A549 treated with Mapracorat at 1 μM for 4 hours (cell line): ENCODE results near the gene XRCC1. TPM values are rescaled to one million over a fixed set of nuclear protein-coding genes. Genes with fewer than 3 reads are reported as not detected.

ENCODE experiments used
- total RNA-seq: library from RNA; stranded (reverse); fragments of 200-300 nt; extraction: Qiagen RNA extraction; gene quantifications from 5 replicates; pipeline ENCODE4 v1.2.3, GENCODE V29; 2022

XRCC1 gene, protein sequence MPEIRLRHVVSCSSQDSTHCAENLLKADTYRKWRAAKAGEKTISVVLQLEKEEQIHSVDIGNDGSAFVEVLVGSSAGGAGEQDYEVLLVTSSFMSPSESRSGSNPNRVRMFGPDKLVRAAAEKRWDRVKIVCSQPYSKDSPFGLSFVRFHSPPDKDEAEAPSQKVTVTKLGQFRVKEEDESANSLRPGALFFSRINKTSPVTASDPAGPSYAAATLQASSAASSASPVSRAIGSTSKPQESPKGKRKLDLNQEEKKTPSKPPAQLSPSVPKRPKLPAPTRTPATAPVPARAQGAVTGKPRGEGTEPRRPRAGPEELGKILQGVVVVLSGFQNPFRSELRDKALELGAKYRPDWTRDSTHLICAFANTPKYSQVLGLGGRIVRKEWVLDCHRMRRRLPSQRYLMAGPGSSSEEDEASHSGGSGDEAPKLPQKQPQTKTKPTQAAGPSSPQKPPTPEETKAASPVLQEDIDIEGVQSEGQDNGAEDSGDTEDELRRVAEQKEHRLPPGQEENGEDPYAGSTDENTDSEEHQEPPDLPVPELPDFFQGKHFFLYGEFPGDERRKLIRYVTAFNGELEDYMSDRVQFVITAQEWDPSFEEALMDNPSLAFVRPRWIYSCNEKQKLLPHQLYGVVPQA
- 26.0 to 29.6 TPM (median 27.9 TPM) in 5 replicates for total RNA-seq

DNA sequence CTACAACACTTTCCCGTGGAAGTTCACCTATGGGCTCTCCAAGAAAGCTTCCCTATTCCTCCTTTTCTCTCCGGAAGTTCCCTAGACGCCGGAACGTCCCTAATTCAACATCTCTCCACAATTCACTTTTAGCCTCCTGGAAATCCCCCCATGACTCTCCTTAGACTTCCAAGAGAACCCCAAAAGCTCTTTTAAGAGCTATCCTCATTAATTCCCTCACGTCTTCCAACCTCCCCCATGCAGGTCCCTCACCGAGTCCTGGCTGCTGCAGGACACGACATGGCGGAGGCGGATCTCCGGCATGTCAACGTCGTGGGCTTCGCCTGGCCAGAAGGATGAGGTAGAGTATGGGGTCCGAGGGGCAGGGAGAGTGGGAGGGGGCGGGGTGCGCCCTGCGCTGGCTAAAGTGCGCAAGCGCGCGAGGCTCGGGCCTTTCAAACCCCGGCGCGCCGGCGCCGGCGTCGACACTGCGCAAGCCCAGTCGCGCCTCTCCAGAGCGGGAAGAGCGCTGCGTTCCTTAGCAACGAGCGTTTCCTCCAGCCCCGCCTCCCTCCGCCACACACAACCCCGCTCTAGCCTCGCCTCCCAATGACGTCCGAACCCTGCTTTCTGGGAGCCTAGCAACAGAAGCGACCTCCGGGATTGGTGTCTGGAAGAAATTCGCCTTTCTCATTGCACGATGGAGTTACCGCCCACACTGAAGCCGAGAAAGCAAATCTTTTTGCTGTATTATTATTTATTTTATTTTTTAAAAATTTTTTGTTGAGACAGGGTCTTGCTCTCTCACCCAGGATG is at the start of gene XRCC1, which contains the start of gene PINLYP:
TSS of gene XRCC1 (minus strand) at position 372 of the 795 bp plus-strand sequence. CDS start at position 303, 69 bp downstream.
TSS of gene PINLYP (plus strand) at position 646 of the 795 bp plus-strand sequence. CDS start 1,391 bp downstream, outside the sequence.

GRCh38 chr19:43619262-43620060 is 44.1 kb upstream of the XRCC1 start, which contains the start of gene ZNF428:
Gene ZNF428, minus strand, starts transcription at chr19:43619629. Its CDS starts 5,325 bp downstream, at chr19:43614304.

DNA sequence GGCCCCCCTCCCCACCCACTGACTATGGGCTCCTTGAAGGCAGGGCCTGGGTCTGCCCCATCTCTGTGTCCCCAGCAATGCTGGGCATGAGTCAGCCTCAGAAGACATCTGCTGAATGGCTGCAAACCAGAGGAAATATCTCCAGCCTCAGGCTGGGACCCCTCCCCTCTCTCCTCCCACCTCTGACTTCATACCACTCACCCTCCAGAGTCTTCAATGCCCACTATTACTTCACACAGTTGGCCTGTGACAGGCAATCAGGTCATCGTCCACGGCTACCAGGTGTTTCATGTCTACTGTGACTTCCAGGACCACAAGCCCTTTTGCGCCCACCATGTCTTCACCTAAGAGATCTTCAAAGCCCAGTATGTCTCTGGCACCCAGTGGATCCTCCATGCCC is 36.5 kb upstream of the XRCC1 start, which contains the start of gene SRRM5:
TSS of gene SRRM5 (plus strand) at position 301 of the 400 bp plus-strand sequence. CDS start at position 335, 34 bp downstream.

DNA sequence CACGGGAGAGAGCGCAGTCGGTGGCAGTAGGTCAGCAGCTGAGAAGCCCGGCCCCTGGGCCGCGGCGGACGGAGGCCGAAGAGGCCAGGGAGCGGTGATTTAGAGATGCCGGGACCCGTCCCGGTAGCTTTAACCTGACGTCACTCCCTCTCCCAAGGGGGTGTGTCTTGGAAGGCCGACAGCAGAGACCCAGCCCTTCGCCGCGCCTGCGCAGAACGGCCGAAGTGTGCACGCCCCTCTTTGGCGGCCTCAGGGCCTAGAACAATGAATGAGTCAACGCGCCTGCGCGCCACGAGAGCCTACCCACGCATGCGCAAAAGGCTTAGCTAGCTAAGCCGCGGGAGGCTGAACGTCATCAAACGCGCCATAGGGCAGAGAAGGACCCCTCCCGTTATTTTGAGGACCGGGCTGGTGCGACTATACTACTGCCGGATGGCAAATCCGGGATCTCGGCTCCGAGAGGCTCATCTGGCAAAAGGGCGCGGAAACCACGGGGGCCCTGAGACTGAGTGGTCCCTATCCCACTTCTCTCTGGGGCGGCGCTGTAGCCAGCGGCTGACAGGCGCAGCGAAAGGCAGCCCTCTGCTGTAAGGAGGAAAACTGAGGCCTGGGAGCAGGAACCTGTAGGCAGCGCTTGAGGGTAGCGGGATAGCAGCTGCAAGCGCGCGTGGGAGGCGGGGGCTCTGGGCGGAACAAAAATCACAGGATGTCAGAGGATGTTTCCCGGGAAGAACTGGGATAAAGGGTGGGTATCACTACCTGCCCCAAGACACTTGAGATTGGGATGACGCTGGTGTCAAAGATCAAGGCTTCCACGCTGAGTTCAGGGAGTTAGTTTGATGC is 20.9 kb upstream of the XRCC1 start, which contains the start of the genes IRGQ and ZNF576:
TSS of gene IRGQ (minus strand) at position 136 of the 843 bp plus-strand sequence. CDS start 796 bp downstream, outside the sequence.
TSS of gene ZNF576 (plus strand) at position 597 of the 843 bp plus-strand sequence. CDS start 514 bp downstream, outside the sequence.

GRCh38 chr19:43532962-43533545 is 42.3 kb downstream of the XRCC1 start, which contains the start of gene ZNF575:
Gene ZNF575, plus strand, starts transcription at chr19:43533188. Its CDS starts 1,235 bp downstream, at chr19:43534423.

DNA sequence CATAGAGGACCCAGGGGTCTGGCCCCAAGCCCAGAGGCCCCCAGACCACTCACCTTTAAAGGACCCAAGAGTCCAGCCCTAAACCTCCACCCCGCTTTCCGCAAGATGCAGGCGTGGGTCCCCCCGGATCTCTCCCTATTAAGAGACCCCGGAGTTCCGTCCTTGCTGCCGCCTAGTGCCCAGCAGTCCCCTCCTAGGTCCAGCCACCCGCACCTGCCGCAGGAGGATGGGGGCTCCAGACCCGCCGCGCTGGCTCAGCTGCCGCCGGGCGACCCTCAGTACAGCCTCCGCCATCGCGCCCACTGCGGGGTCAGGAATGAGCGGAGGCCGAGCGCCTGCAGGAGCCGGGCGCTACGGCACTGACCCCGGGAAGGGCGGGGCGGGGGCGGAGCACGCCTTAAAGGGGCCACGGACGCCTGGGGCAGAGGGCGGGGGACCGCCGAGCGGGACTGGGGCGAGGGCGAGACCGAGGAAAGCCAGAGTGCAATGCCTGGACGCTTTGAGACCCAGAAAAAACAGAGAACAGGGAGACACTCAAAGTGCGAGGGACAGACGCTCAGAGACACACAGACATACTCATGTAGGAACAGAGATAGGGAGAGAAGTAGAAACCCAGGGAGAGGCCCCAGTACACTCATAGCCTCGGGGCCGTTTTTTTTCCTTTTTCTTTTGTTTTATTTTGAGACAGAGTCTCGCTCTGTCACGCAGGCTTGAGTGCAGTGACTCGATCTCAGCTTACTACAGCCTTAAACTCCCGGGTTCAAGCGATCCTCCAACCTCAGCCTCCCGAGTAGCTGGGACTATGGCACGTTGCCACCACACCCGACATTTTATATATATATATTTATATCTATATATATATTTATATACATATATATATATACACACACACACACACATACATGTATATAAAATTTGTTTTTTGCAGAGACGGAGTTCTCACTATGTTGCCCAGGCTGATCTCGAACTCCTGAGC is 48.2 kb downstream of the XRCC1 start, which contains the start of gene ETHE1:
TSS of gene ETHE1 (minus strand) at position 318 of the 976 bp plus-strand sequence. CDS start at position 294, 24 bp downstream.

GRCh38 chr19:43504426-43505185 is 70.7 kb downstream of the XRCC1 start, which contains the start of gene PHLDB3:
Gene PHLDB3, minus strand, starts transcription at chr19:43504746. Its CDS starts 628 bp downstream, at chr19:43504118.

Other genes starting within 250 kb of the XRCC1 start
- gene CD177, start 221.8 kb downstream of the XRCC1 start, total RNA-seq = 0.07 to 0.21 TPM (median 0.10 TPM) in 5 replicates
- gene TEX101, start 160.6 kb downstream of the XRCC1 start, total RNA-seq = not detected in 5 replicates
- 0.26 to 0.55 TPM (median 0.40 TPM) in 5 replicates for gene LYPD3, start 109.9 kb downstream of the XRCC1 start, total RNA-seq
- gene PHLDB3, start 70.8 kb downstream of the XRCC1 start, total RNA-seq = 9.2 to 10.6 TPM (median 9.9 TPM) in 5 replicates
- gene ETHE1, start 48.3 kb downstream of the XRCC1 start, total RNA-seq = 47.9 to 51.5 TPM (median 49.0 TPM) in 5 replicates
- gene ZNF575, start 42.3 kb downstream of the XRCC1 start, total RNA-seq = 1.5 to 2.5 TPM (median 1.8 TPM) in 5 replicates
- 0.20 to 0.39 TPM (median 0.22 TPM) in 5 replicates for gene PINLYP, start 274 bp upstream of the XRCC1 start, total RNA-seq
- gene IRGQ, start 20.6 kb upstream of the XRCC1 start, total RNA-seq = 4.5 to 7.6 TPM (median 5.4 TPM) in 5 replicates
- 14.3 to 22.1 TPM (median 19.7 TPM) in 5 replicates for gene ZNF576, start 21.1 kb upstream of the XRCC1 start, total RNA-seq
- gene SRRM5, start 36.6 kb upstream of the XRCC1 start, total RNA-seq = 0.53 to 1.1 TPM (median 0.79 TPM) in 5 replicates
- gene ZNF428, start 44.1 kb upstream of the XRCC1 start, total RNA-seq = 47.6 to 68.1 TPM (median 62.5 TPM) in 5 replicates
- gene CADM4, start 64.3 kb upstream of the XRCC1 start, total RNA-seq = 7.6 to 9.8 TPM (median 9.4 TPM) in 5 replicates
- 63.3 to 80.4 TPM (median 69.1 TPM) in 5 replicates for gene PLAUR, start 94.6 kb upstream of the XRCC1 start, total RNA-seq
- not detected in 5 replicates for gene IRGC, start 140.5 kb upstream of the XRCC1 start, total RNA-seq
- 43.1 to 68.8 TPM (median 61.1 TPM) in 5 replicates for gene SMG9, start 179.4 kb upstream of the XRCC1 start, total RNA-seq
- 41.5 to 61.0 TPM (median 58.5 TPM) in 5 replicates for gene KCNN4, start 205.4 kb upstream of the XRCC1 start, total RNA-seq
- 0.20 to 0.41 TPM (median 0.25 TPM) in 5 replicates for gene LYPD5, start 226.9 kb upstream of the XRCC1 start, total RNA-seq